ENCODE measurements around the gene MAGI3.
"Not testable (repeated sequence)": the region's sequence is repeated elsewhere in the genome, so short reads cannot be mapped to it uniquely, and the experiment has no call there.

MAGI3 gene

DNA sequence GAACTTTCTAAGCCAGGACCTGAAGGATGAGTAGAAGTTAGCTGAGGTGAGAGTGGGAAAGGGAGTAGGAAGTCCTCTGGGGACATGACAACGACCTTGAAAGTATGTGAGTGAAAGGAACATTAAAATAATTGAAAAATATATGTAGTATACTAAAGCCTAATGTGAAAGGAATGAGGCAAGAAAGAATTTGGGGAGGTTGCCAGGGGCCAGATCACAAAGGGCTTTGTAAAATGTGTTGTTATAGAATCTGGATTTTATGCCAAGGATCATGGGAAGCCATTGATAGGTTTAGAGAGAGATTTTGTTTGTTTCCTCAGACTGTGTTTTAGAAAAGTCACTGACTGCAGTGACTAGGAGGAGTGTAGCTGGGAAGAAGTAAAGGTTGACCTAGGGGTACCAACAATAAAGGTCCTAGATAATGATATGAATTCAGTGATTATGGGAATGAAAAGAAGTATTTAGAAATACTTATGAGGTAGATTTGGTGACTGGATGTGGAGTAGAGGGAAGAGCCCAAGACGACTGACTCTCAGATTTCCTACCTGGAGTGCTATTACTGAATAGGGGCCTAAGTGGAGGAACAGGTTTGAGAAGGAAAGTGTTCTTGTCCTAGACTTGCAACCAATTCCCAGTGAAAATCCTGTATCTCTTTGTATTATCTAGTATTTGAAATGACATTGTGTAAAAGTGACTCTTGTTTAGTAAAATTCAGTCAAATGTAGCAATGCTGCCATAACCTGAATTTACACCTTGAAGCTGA is 189.1 kb downstream of the MAGI3 start:
- no peak for DNase-seq (ENCODE audit: low spot score)

DNA sequence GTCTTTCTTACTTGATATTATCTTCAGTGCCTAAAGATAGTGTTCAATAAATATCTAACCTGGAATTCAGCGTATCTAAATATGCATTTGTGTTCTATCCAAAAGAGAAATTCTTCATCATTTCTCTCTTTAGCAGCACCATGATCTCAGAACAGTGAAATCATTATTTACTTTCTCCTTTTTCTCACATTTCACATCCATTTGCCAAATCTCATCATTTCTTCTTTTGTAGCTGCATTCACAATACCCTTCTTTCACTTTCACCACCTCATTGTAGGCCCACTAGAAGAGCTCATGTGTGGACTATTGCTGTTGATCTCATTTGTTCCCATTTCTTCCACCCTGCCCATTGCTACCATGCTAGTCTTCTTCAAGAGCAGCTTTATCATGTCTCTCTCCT is 191.0 kb downstream of the MAGI3 start:
- DNase-seq (ENCODE audit: low spot score), result no peak

DNA sequence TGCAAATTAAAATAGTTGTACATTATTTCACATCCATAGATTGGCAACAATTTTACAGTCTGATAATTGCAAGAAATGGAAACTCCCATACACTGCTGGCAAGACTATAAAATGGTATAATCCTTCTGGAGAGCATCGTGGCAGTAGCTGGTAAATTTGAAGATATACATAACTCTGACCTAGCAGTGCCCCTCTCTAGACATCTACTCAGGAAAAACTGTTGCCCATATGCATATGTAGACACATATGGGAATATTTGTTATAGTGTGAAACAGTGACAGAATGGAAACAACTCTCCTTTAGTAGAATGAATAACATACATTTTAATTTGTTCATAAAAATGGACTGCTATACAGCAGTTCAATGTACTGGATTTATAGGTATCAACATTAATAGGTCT is 191.8 kb downstream of the MAGI3 start:
- DNase-seq (ENCODE audit: low spot score), result no peak

DNA sequence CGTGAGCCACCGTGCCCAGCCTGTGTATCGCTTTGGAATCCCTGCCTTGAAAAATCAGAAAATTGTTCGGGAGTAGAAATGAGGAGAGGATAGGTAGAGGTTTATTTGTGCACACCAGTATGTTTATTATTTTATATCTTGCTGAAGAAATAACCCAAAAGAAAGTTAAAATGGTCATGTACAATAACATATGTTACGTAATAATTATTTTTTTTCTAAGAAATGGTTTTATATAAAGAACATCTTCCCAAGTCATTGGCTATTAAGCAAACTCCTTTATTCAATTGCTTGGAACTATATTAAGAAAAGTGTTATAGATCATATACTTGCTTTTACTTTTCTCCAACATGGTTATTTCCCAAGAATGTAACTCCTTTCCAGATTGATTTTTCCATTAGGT is 197.2 kb downstream of the MAGI3 start:
- DNase-seq (ENCODE audit: low spot score), result no peak

DNA sequence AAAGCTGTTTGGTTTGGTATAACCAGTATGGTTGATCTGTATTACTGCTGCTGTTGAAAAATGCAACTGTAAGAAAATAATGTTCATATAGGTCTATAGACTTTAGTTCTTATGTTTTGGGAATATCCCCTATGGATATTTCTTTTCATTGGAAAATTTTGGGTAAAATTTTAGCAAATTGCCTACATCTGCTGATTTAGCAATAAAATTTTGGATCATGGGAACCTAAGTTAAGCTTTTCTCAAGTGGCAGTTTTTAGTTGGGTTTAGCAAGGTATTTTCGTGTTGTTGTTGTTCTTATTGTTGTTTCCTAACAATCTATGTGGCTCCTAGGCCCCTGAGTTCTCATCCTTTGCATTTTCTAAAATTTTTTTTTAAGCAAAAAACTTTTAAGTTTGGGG is 201.9 kb downstream of the MAGI3 start:
- DNase-seq (ENCODE audit: low spot score), result no peak

DNA sequence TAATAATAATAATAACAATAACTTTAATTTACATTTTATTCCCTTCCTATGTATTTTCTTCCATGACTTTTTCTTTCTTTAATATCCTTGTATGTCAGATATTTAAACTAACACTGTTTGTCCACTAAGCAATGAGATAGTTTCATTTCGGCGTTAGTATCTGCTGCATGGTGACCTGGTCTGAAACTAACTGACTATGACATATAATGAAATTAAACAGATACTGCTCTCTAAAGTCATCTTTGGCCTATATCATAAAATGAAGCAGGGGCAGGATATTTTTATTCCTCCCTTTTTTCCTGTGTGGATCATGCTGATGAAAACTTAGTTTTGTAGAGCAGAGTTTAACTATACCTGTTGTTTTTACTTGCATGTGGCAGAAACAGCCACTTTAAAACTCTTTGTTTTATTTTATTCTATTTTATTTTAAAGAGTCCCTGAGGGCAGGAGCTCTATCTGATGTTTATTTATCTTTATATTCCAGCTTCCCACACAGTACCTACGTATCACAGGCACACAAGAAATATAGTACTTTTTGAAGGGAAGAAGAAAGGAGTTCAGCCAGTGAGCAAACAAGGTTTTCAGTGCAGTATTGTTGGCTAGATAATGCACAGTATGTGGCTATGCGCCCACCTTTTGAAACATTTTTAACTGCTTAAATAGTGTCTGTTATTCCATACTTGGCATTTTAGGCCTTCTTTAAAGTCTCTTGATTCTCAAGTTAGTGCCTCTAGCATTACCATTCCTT is 203.4 kb downstream of the MAGI3 start:
- no peak for DNase-seq (ENCODE audit: low spot score)

DNA sequence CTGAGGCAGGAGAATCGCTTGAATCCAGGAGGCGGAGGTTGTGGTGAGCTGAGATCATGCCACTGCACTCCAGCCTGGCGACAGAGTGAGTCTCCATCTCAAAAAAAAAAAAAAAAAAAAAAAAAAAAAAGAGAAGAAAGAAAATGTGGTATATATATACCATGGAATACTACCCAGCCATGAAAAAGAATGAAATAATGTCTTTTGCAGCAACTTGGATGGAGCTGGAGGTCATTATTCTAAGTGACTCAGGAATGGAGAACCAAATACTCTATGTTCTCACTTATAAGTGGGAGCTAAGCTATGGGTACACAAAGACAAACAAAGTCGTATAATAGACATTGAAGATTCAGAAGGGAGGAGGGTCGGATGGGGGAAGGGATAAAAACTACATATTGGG is 214.2 kb downstream of the MAGI3 start:
- DNase-seq (ENCODE audit: low spot score), result not testable (repeated sequence)

DNA sequence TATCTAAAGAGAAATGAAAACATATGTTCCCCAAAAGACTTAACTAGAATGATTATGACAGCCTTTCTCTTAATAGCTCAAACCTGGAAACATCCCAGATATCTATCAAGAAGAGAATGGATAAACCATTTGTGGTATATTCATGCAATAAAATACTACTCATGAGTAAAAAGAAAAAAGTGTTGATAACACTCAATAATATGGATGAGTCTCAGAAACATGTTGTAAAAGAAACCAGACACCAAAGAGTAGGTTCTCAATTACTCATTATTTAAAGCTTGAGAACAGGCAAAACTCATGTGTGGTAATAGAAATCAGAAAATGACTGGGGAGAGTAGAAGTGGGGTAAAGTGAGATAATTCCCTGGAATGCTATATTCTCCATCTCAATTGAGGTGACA is 214.8 kb downstream of the MAGI3 start:
- DNase-seq (ENCODE audit: low spot score), result no peak

DNA sequence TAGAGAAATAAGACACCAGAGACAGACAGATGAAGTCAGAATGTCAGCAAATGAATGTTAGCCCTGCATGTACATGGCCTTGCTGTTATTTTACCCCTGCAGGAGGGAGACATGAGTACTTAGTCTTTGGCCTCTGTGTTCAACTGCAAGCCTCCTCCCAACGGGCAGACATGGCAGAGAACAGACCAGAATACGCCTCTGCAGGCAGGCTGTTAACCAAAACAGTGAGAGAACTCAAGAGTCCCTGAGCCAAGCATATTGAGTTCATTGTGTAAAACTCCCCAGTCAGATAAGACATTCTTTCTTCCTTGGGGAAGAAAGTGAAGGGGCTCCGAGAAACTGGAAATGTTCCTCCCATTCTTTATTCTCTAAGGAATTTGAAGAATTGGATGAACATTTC is 218.1 kb downstream of the MAGI3 start:
- DNase-seq (ENCODE audit: low spot score), result peak; percentile 10

DNA sequence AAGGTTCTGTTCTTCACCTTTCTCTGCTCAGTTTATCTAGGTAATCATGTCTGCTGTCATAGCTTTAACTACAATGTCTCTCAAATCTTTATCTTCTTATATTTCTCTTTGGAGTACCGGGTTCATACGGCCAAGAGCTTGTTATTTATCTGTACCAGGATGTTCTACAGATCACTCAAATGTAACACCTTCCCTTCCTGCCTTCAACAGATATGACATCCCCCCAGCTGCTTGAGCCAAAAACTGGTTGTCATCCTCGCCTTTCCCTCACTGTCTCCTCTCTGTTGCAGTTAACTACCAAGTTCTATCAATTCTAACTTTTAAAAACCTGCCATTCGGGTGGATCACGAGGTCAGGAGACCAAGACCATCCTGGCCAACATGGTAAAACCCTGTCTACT is 220.1 kb downstream of the MAGI3 start:
- DNase-seq (ENCODE audit: low spot score), result no peak

DNA sequence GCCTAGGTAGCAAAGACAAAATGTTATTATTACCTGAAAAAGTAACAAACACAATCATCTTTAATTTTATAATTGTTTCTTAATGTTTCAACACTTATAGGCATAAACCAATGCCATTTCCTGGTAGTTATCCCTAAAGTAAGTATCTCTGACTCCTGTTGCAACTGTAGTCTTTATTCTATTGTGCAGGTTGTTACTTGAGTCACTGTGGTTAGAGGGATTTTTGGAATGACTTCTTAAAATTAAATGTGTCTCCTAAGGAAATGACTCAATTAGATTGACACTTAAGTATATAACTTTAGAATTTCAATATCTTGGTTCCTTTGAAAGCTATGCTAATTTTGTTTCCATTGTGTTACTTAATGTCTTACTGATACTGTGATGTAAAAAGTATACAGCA is 225.1 kb downstream of the MAGI3 start:
- DNase-seq (ENCODE audit: low spot score), result no peak

DNA sequence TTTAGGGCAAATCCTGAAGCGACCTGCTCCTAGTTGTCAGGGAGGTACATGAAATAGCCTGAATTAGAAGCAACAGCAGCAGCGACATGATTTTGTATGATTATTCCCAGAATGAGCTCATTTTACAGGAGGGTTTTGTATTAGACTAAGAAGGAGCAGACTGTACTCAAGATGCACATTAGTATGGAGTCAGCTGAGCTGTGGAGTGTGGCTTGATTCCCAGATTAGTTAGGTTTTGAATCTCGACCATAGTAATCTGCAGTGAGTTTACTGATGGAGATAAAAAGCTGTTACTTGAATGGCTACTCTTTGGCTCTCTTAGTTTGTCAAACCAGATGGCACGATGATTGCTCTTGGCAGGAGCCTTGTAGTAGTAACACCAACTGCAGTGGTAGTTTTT is 225.8 kb downstream of the MAGI3 start:
- peak; percentile 64 for DNase-seq (ENCODE audit: low spot score)

DNA sequence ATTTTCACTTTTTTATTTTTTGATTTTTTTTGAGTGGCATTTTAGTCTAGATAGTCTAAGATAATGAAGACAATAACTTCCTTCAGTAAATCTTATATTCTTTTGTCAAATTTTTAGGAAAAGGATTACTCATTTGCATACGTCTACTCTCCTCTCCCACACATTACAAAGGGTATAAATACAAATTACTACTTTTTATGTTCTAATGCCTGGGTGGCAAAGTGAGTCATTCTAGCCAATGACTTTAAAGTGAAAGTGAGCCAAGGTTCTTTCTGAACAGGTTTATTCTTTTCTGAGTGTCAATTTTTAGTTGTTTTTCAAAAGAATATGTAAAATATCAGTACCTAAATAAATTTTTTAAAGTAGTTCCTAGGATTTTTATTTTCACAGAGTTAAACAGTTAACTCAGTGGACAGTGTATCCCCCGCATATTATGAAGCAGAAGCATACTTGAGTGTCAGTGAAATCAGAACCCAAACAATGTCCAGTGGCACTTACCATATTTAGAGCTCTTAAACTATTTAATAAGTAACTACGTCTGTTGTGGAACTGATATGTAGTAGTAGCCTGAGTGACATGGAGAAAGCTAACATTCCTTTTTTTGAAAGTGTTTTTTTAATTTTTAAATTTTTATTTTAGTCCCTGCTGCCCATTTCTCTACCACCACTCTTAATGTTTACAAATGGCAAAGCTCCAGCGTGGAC is 227.3 kb downstream of the MAGI3 start:
- no peak for DNase-seq (ENCODE audit: low spot score)

DNA sequence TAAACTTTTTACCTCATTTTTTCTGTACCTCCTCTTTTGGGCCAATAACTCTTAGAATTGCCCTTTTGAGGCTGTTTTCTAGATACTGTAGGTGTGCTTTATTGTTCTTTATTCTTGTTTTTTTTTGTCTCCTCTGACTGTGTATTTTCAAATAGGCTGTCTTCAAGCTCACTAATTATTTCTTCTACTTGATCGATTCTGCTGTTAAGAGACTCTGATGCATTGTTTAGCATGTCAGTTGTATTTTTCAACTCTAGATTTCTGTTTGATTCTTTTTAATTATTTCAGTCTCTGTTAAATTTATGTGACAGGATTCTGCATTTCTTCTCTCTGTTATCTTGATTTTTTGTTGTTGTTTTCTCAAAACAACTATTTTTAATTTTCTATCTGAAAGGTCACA is 238.7 kb downstream of the MAGI3 start:
- no peak for DNase-seq (ENCODE audit: low spot score)

DNA sequence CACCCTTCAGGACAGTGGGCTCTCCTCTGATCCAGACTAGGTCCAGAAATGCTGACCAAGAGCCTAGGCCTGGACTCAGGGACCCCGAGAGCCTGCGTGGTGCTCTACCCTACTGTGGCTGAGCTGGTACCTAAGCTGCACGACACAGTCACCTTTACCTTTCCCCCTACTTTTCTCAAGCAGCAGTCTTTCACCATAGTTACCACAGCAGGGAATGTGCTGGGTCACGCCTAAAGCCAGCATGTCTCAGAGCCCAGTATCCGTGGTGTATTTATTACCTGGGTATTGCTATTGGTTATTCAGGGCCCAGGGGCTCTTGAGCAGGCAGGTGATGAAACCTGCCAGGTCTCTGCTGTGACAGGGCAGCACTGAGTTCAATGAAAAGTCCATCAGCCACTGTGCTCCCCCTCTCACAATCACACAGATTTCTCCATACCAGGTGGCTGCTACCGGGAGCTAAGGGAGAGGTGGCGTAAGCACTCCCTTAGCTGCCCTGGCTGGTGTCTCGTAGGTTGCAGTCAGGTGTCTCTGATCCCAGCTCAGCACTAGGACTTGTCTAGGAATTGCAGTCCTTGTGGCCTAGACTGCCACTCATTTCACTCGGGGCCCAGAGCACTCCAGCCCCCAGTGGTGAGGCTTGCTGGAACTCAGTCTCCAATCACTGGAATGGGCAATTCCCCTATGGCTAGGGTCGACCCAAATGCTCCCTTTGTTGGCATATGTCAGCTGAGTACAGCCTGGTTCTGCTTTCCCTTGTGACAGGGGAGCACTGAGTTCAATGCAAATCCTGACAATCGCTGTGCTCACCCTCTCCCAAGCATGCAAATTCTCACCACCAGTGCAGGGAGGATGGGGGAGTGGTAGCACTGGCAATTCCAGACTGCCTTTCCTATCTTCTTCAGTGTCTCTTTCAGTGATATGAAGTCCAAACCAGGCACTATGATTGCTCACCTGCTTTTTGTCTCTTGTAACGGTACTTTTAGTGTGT is 240.3 kb downstream of the MAGI3 start:
- no peak for DNase-seq (ENCODE audit: low spot score)

DNA sequence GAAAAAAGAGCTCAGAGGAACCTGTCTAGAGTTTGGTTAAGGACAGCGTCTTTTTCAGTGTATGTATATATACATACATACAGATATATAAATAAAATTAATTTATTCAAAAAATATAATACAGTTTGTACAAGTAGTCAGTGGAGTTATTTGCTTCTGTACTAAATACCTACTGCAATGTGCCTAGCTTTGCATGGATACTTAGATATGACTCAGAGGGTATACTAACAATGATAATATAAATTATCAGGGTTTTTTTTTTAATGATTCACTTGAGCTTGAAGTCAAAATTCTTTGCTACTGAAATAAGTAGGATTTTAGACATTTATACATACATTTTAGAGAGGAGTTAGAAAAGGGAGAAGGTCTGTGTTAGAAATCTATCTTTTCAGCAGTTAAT is 251.1 kb downstream of the MAGI3 start:
- no peak for DNase-seq (ENCODE audit: low spot score)

DNA sequence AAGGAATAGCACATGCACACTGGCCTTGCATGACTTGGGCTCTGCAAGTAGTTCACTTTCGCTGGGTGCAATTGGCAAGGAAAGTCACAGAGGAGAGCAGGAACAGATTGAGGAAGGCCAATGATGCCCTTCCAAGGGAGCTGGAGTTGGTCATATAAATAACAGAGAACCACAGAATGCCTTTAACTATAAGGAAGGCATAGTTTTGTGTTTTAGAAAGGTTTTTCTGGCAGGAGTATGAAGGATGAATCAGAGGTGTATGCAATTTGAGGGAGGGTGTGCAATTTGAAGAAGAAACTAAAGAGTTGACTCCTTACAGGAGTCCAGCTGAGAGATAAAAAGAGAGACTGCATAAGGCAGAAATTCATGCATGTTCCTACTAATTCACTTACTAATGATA is 256.8 kb downstream of the MAGI3 start:
- DNase-seq (ENCODE audit: low spot score), result no peak

DNA sequence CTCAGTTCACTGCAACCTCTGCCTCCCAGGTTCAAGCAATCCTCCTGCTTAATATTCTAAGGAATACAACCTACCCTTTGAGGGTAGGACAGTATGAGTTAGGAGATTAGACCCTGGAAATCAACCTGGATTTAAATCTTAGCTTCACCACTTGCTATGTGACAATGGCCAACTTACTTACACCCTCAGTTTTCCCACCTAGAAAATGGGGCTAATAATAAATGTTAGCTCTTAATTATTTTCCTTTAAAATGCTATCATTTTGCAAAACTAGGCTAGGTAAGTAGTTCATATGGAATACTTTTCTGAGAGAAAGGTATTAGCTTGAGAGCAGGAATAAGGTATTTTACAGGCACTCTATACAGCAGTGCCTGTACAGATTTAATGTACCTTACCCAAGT is 258.2 kb downstream of the MAGI3 start:
- DNase-seq (ENCODE audit: low spot score), result no peak

DNA sequence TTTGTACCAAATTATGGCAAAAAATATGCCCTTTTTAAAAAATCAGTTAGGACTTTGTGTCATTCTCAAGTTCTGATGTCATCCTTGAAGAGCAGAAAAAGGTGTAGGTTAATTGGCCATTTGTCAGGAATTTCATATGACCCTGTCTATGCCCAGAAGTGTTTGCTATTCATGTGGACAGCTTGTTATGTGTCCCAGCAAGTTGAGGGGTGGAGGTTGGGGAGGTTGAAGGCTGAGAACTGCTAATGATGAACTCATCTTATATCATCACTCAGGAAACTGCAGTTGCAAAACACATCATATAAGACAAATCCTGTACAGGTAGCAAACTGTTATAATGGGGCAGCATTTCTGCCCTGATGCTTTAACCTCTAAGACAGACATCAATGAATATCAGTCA is 262.5 kb downstream of the MAGI3 start:
- DNase-seq (ENCODE audit: low spot score), result no peak

DNA sequence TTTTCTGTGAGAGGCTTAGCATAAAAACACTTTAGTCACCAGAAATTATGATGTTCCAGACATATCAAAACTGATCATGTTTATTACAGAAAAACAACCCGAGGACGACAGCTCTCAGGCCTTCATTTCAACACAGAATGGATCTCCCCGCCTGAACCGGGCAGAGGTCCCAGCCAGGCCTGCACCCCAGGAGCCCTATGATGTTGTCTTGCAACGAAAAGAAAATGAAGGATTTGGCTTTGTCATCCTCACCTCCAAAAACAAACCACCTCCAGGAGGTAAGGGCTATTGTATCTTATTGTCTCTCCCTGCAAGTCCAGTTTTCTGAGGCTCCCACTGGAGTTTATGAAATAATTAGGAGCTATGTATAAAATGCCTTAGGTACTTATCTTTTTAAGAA is 263.4 kb downstream of the MAGI3 start:
- no peak for DNase-seq (ENCODE audit: low spot score)

DNA sequence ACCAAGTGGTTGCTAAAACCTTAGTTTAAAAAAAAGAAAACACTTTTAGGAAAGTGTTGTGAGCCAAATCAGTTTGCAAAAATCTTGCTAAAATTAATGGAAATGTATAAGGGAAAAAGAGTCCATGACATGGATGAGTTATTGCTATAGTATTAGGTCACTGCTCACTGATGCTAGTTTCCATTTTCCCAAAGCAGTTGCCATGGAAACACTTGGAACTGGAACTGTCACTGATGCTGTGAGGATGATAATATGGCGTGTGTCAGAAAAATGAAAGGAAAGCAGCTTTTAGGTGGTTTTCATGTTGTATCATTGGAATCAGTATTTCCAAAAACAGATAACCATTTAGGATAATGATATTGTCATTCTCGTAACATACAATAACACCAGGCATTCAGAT is 264.6 kb downstream of the MAGI3 start:
- peak; percentile 50 for DNase-seq (ENCODE audit: low spot score)

DNA sequence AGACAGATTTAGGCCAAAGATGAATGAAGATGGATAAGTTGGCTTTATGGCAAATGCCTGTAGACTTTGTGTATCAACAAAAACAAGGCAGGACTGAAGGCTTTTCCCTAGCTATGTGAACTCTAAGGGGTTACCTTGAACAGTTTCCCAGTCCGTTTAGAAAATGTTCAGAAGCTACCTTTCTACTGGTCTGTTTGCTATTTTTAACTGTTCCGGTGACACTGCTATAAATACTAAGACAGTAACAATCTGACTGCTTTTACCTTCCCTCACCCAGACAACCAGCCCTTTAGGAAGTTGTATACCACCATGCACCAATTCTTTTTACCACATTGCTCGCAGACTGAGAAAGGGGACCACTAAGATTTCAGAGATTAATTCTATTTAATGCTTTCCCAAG is 266.8 kb downstream of the MAGI3 start:
- DNase-seq (ENCODE audit: low spot score), result no peak

All from Ammon's horn (tissue), 1 donor.